GM10248 (cell line): Measurements from ENCODE around the gene CAMTA1.
"Not testable (repeated sequence)": the region's sequence is repeated elsewhere in the genome, so short reads cannot be mapped to it uniquely, and the experiment has no call there.

Experiments used
- CTCF ChIA-PET: fragments of 300-600 bp; sonication (Branson Sonifier 250); formaldehyde crosslinking; extraction: SDS; loops from one replicate; lab custom pipeline; 2021; ENCODE audit warnings: antibody characterized with exemption; lab: Yijun Ruan, JAX
- POLR2A ChIA-PET: fragments of 350-650 bp; sonication (Branson Sonifier 250); formaldehyde crosslinking; extraction: SDS; loops from one replicate; lab custom pipeline; 2020; ENCODE audit warnings: antibody characterized with exemption; lab: Yijun Ruan, JAX
- DNase-seq: peaks from one replicate; pipeline ENCODE4 v3.0.0; 2012; ENCODE audit errors: extremely low spot score
- CTCF ChIP-seq: IDR thresholded peaks from 2 replicates; pipeline ENCODE4 v1.5.1; 2012; ENCODE audit warnings: mild to moderate bottlenecking, low read depth; ENCODE audit errors: extremely low read depth, missing control alignments, control extremely low read depth

CAMTA1 gene

DNA sequence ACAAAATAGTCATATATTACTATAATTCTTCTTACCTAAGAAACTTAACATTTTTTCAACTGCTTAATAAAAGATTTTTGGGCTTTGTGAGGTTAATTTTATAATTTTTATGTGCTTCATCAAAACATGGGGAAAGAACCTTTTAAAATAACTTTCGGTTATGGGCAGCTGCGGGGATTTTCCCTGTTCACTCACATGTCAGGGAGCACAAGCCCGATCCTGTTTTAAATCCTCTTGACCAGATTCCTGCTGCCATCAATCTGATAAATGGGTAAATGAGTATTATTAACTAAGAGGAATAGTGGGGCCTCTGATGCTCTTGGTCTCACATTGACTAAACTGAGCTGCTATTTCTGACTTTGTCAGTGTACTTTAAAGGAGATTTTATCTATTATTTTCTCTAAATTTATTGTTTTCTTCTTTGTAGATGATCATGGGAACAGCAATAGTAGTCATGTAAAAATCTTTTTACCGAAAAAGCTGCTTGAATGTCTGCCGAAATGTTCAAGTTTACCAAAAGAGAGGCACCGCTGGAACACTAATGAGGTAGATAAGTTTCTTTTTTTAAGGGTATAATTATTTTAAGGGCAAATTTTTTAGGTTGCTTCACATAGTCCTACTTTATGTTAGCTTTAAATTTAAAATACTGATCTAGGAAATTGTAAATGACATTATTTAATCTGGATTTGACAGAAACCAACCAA lies 39.6 kb downstream of the CAMTA1 start:
- CTCF ChIA-PET, result interaction anchor here (0.9 kb wide), 1 partner anchor 41 kb away, joined by 3 read pairs; no protein-coding TSS in a partner anchor
- DNase-seq, result no peak
- POLR2A ChIA-PET, result no interaction called here
- no peak for TF ChIP-seq CTCF

DNA sequence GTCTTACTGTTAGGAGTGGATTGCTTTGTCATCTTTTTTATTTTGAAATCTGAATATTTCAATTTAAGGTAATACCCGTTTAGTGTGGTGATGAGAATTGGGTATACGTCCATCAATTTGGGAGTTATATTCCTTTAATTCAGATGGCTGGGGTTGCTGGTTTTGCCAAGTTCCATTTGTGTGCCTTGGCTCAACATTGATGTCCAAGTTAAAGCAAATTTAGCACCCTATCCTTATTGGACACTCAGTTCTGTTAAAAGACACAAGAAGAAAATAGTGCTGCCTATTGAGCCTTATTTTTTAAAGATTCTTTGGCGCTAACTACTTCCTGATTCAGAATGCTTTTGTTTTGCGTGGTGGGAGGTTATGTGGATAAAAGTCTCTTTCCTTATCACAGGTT lies 40.6 kb downstream of the CAMTA1 start:
- POLR2A ChIA-PET, result no interaction called here
- CTCF ChIA-PET, result interaction anchor here (1.1 kb wide), 1 partner anchor 8 kb away, joined by 4 read pairs; no protein-coding TSS in a partner anchor
- TF ChIP-seq CTCF, result no peak
- DNase-seq, result no peak

- TF ChIP-seq CTCF, result no peak
- ChIA-PET CTCF (interaction anchor here (1.1 kb wide), 1 partner anchor 9 kb away, joined by 4 read pairs; no protein-coding TSS in a partner anchor), POLR2A (no interaction called here)
- DNase-seq, result no peak
Observed at GRCh38 chr1:6827079-6827478, 41.8 kb downstream of the CAMTA1 start.

DNA sequence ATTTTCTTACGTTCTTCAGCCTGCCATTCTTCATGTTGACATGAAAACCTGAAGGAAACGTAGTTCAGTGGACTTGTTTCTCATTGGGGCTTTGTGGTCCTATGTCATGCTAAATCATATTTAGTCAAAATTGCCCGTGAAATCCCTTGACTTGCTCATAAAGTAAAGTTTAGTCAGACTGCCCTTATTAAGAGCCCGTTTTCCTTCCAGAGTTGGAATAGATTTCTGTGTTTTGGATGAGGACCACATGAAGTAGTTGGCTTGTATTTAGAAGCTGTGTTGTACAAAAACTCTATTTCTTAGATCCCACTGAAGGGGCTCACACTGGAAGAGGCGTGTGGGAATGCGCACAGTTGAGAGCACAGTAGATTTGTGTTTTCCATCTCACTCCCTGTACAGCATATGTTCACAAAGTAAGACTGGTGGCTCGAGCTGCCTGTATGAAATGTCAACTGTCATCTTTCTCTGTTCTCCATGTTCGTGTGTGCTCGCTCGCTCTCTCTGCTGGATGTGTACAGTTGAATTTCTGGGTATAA lies 42.4 kb downstream of the CAMTA1 start:
- no peak for DNase-seq
- ChIA-PET POLR2A (no interaction called here), CTCF (no interaction called here)
- no peak for TF ChIP-seq CTCF

GRCh38 chr1:6831366-6831765 lies 46.1 kb downstream of the CAMTA1 start:
- ChIA-PET POLR2A (no interaction called here), CTCF (no interaction called here)
- no peak for DNase-seq
- no peak for TF ChIP-seq CTCF

DNA sequence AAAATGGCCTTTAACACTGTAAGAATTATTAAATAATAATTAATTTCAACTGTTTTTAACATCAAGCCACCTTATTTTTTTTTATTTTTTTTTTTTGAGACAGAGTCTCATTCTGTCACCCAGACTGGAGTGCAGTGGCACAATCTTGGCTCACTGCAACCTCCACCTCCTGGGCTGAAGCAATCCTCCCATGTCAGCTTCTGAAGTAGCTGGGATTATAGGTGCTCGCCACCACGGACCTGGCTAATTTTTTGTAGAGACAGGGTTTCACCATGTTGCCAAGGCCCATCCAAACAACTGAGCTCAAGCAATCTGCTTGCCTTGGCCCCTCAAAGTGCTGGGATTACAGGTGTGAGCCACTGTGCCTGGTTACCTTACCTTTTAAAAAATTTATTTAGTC lies 46.8 kb downstream of the CAMTA1 start:
- POLR2A ChIA-PET, CTCF ChIA-PET, DNase-seq: not testable (repeated sequence)

GRCh38 chr1:6832531-6833188 lies 47.4 kb downstream of the CAMTA1 start:
- no peak for DNase-seq
- POLR2A ChIA-PET, result no interaction called here
- CTCF ChIA-PET, result interaction anchor here (1.1 kb wide), 1 partner anchor 66 kb away, joined by 3 read pairs; no protein-coding TSS in a partner anchor
- no peak for TF ChIP-seq CTCF
